Activated CD4-positive, CD25-positive, alpha-beta regulatory T cell (primary cell): ENCODE data around the gene CCDC142.
"Not testable (repeated sequence)": the region's sequence is repeated elsewhere in the genome, so short reads cannot be mapped to it uniquely, and the experiment has no call there.

Experiments
- DNase-seq, 4 experiments: peaks; one replicate each; lab custom pipeline; 2025; lab: John Stamatoyannopoulos, UW

CCDC142 gene

GRCh38 chr2:74499267-74499939 lies 16.6 kb upstream of the CCDC142 start, which contains the start of gene LBX2:
TSS of gene LBX2 (minus strand) at chr2:74499603. CDS start at chr2:74499537, 66 bp downstream.
- no peak for DNase-seq

GRCh38 chr2:74498500-74499266 lies 15.9 kb upstream of the CCDC142 start:
- DNase-seq, result no peak

- no peak for DNase-seq
Measured at GRCh38 chr2:74497777-74498499, 15.1 kb upstream of the CCDC142 start.

GRCh38 chr2:74496997-74497776 lies 14.4 kb upstream of the CCDC142 start:
- no peak for DNase-seq

- DNase-seq, result no peak
Measured at GRCh38 chr2:74495440-74495839, 12.6 kb upstream of the CCDC142 start.

- no peak for DNase-seq
Measured at GRCh38 chr2:74493546-74493945, 10.7 kb upstream of the CCDC142 start.

- DNase-seq, result no peak
Measured at GRCh38 chr2:74491648-74492544, 9.1 kb upstream of the CCDC142 start.

GRCh38 chr2:74489906-74490305 lies 7.1 kb upstream of the CCDC142 start:
- no peak for DNase-seq

- DNase-seq, result no peak
Measured at GRCh38 chr2:74488643-74489481, 6.1 kb upstream of the CCDC142 start.

GRCh38 chr2:74486141-74486540 lies 3.3 kb upstream of the CCDC142 start:
- no peak for DNase-seq

GRCh38 chr2:74483675-74484164 lies 922 bp upstream of the CCDC142 start:
- not testable (repeated sequence) for DNase-seq

GRCh38 chr2:74481961-74482800 lies 617 bp downstream of the CCDC142 start:
- DNase-seq, result peak in 3 of 4 experiments; percentile 39 to 52 (median 43)

GRCh38 chr2:74481431-74481830 lies 1.4 kb downstream of the CCDC142 start:
- no peak for DNase-seq

GRCh38 chr2:74474899-74475298 lies 7.9 kb downstream of the CCDC142 start:
- DNase-seq, result no peak

GRCh38 chr2:74474481-74474880 lies 8.3 kb downstream of the CCDC142 start:
- no peak for DNase-seq

- DNase-seq, result no peak
Measured at GRCh38 chr2:74472945-74473258, 9.9 kb downstream of the CCDC142 start.

- DNase-seq, result peak; percentile 91 to 96 (median 96)
Measured at GRCh38 chr2:74472086-74472944, 10.5 kb downstream of the CCDC142 start, which contains the start of gene MRPL53. TSS of gene MRPL53 (minus strand) at chr2:74472680. CDS start at chr2:74472660, 20 bp downstream.
